Measurements from ENCODE around the gene PLEKHA1.

PLEKHA1 gene

GRCh38 chr10:122374237-122374858 is at the start of gene PLEKHA1:
PLEKHA1 (plus strand) TSS chr10:122374708; CDS start chr10:122393201, 18,493 bp downstream.
- H3K4me1 Mint-ChIP-seq, result peaks cover 31% of the 10 kb centered on the region
- H3K4me3 Mint-ChIP-seq, result peak within 1 kb of the TSS; percentile 91
- H3K36me3 Mint-ChIP-seq (ENCODE audit: low read depth), result peaks cover 6% of the 10 kb centered on the region
- peak; percentile 94 for DNase-seq
- no peak within 1 kb of the TSS for H3K27ac Mint-ChIP-seq
- H3K27me3 Mint-ChIP-seq (ENCODE audit: low read depth, poor library complexity), result peaks cover 45% of the 10 kb centered on the region
- TF ChIP-seq CTCF (IDR thresholded peaks at IDR 0.05), result no peak
- H3K9me3 Mint-ChIP-seq, result no peaks in the 10 kb centered on the region

- DNase-seq, result no peak
- no peak for TF ChIP-seq CTCF (IDR thresholded peaks at IDR 0.05)
- Mint-ChIP-seq H3K4me1 (peaks cover 4% of the 10 kb centered on the region), H3K27me3 (ENCODE audit: low read depth, poor library complexity) (peaks cover 14% of the 10 kb centered on the region), H3K36me3 (ENCODE audit: low read depth) (no peaks in the 10 kb centered on the region), H3K9me3 (peaks cover 12% of the 10 kb centered on the region), H3K27ac (no peak overlapping the region), H3K4me3 (no peak overlapping the region)
These were observed 49.3 kb upstream of the PLEKHA1 start for GRCh38 chr10:122325235-122325634.

GRCh38 chr10:122326385-122326784 is 48.1 kb upstream of the PLEKHA1 start:
- peaks cover 14% of the 10 kb centered on the region for H3K27me3 Mint-ChIP-seq (ENCODE audit: low read depth, poor library complexity)
- no peak overlapping the region for H3K27ac Mint-ChIP-seq
- H3K4me1 Mint-ChIP-seq, result peaks cover 14% of the 10 kb centered on the region
- H3K36me3 Mint-ChIP-seq (ENCODE audit: low read depth), result no peaks in the 10 kb centered on the region
- no peak for DNase-seq
- peaks cover 2% of the 10 kb centered on the region for H3K9me3 Mint-ChIP-seq
- H3K4me3 Mint-ChIP-seq, result no peak overlapping the region
- TF ChIP-seq CTCF (IDR thresholded peaks at IDR 0.05), result no peak

GRCh38 chr10:122326806-122327205 is 47.7 kb upstream of the PLEKHA1 start:
- no peak overlapping the region for H3K4me3 Mint-ChIP-seq
- H3K9me3 Mint-ChIP-seq, result no peaks in the 10 kb centered on the region
- no peaks in the 10 kb centered on the region for H3K36me3 Mint-ChIP-seq (ENCODE audit: low read depth)
- DNase-seq, result no peak
- no peak for TF ChIP-seq CTCF (IDR thresholded peaks at IDR 0.05)
- H3K27ac Mint-ChIP-seq, result no peak overlapping the region
- peaks cover 14% of the 10 kb centered on the region for H3K27me3 Mint-ChIP-seq (ENCODE audit: low read depth, poor library complexity)
- peaks cover 19% of the 10 kb centered on the region for H3K4me1 Mint-ChIP-seq

GRCh38 chr10:122327237-122328206 is 47.0 kb upstream of the PLEKHA1 start:
- H3K27ac Mint-ChIP-seq, result no peak overlapping the region
- H3K4me1 Mint-ChIP-seq, result peaks cover 23% of the 10 kb centered on the region
- H3K9me3 Mint-ChIP-seq, result no peaks in the 10 kb centered on the region
- no peak for TF ChIP-seq CTCF (IDR thresholded peaks at IDR 0.05)
- H3K4me3 Mint-ChIP-seq, result no peak overlapping the region
- H3K36me3 Mint-ChIP-seq (ENCODE audit: low read depth), result no peaks in the 10 kb centered on the region
- DNase-seq, result no peak
- H3K27me3 Mint-ChIP-seq (ENCODE audit: low read depth, poor library complexity), result peaks cover 10% of the 10 kb centered on the region
